GM12801 (cell line): Measurements from ENCODE around the gene GNB1L.

ENCODE experiments used
- CTCF ChIP-seq: IDR thresholded peaks from one replicate; pipeline ENCODE4 v1.5.1; 2011; ENCODE audit warnings: control low read depth; ENCODE audit not compliant: insufficient read length; ENCODE audit errors: extremely low read depth

Gene GNB1L

GRCh38 chr22:19819208-19819910, 35.3 kb downstream of the GNB1L start:
- no peak for TF ChIP-seq CTCF

GRCh38 chr22:19818324-19819207, 36.1 kb downstream of the GNB1L start:
- no peak for TF ChIP-seq CTCF

GRCh38 chr22:19816372-19817119, 38.1 kb downstream of the GNB1L start:
- TF ChIP-seq CTCF, result no peak

- TF ChIP-seq CTCF, result no peak
Observed at GRCh38 chr22:19815823-19816290, 38.8 kb downstream of the GNB1L start.

GRCh38 chr22:19815093-19815822, 39.4 kb downstream of the GNB1L start:
- no peak for TF ChIP-seq CTCF

GRCh38 chr22:19814428-19814827, 40.2 kb downstream of the GNB1L start:
- no peak for TF ChIP-seq CTCF
